ENCODE data around the gene TBCA. TPM values are rescaled to one million over a fixed set of nuclear protein-coding genes. Genes with fewer than 3 reads are reported as not detected.

TBCA gene
- total and polyA plus RNA-seq, 2 donors (not counting 3 experiments of a cell fraction or from before 2014, with no cell fraction given): 48.2 to 206 TPM

GRCh38 chr5:77693913-77694312 lies 82.2 kb downstream of the TBCA start:
- BruUV-seq (replicated peaks): no TSS peak
- Histone ChIP-seq H3K27ac (ENCODE audit: insufficient read depth, low read depth, low read length) (no peak overlapping the region), H2AFZ (ENCODE audit: low read depth, low read length) (no peak overlapping the region), H3K4me1 (ENCODE audit: control insufficient read depth, extremely low read depth, insufficient read depth, low read length) (no peaks in the 10 kb centered on the region), H3K4me3 (replicated peaks in 1 of 3; ENCODE audit: insufficient read depth in 1 of 3, low read depth in 1 of 3, low read length in 3 of 3) (no peak overlapping the region), H3K27me3 (ENCODE audit: control insufficient read depth in 2 of 2, insufficient read depth in 2 of 2, low read length in 2 of 2) (no peaks in the 10 kb centered on the region), H3K4me2 (ENCODE audit: insufficient read depth, low read length) (no peak overlapping the region), H3K9me1 (replicated peaks; ENCODE audit: control insufficient read depth, extremely low read depth, insufficient read depth, low read length) (no peaks in the 10 kb centered on the region), H3K36me3 (ENCODE audit: control insufficient read depth in 2 of 2, extremely low read depth in 1 of 2, insufficient read depth in 2 of 2, low read length in 2 of 2) (peaks cover 0 to 2% of the 10 kb centered on the region in 2 experiments), H3K79me2 (ENCODE audit: control insufficient read depth, insufficient read depth, low read length) (peaks cover 24% of the 10 kb centered on the region), H3K9ac (replicated peaks; ENCODE audit: extremely low read depth, insufficient read depth, low read length) (no peak overlapping the region), H3K9me3 (replicated peaks; ENCODE audit: control insufficient read depth, insufficient read depth, low read length) (no peaks in the 10 kb centered on the region), H4K20me1 (replicated peaks; ENCODE audit: control insufficient read depth, extremely low read depth, insufficient read depth, low read length) (peaks cover 2% of the 10 kb centered on the region)
- no peak for FAIRE-seq
- no peak for DNase-seq (ENCODE audit: low read depth, low spot score)
- ChIA-PET CTCF (interaction anchor here (2.1 kb wide), 1 partner anchor 10 kb away, joined by 5 read pairs; no protein-coding TSS in a partner anchor), POLR2A (no interaction called here)
- no peak for TF ChIP-seq POLR2AphosphoS5 (IDR thresholded peaks at IDR 0.05; ENCODE audit: insufficient read depth, low read depth, low read length)
- TF ChIP-seq FOS (IDR thresholded peaks at IDR 0.05; ENCODE audit: borderline replicate concordance, insufficient read depth, low read length): no peak
- dilution Hi-C loops (cut with MboI; ENCODE audit: extremely low pct_ligation_motif_present, low sequenced_read_pairs) (no loop called here), intact Hi-C loops (cut with micrococcal nuclease) (no loop called here)

- no peaks in the 10 kb centered on the region for H3K4me1 ChIP-seq (ENCODE audit: control insufficient read depth, extremely low read depth, insufficient read depth, low read length)
These were observed 92.9 kb downstream of the TBCA start for GRCh38 chr5:77683171-77683732.

More at GRCh38 chr5:77683171-77683732, 92.9 kb downstream of the TBCA start:
- no peaks in the 10 kb centered on the region for H4K20me1 ChIP-seq (replicated peaks; ENCODE audit: control insufficient read depth, extremely low read depth, insufficient read depth, low read length)
- H3K36me3 ChIP-seq (ENCODE audit: control insufficient read depth in 2 of 2, extremely low read depth in 1 of 2, insufficient read depth in 2 of 2, low read length in 2 of 2): no peaks in the 10 kb centered on the region
- H3K4me3 ChIP-seq (replicated peaks in 1 of 3; ENCODE audit: insufficient read depth in 1 of 3, low read depth in 1 of 3, low read length in 3 of 3): no peak overlapping the region
- dilution Hi-C loops (cut with MboI; ENCODE audit: extremely low pct_ligation_motif_present, low sequenced_read_pairs): no loop called here
- intact Hi-C loops (cut with micrococcal nuclease): no loop called here
- no peaks in the 10 kb centered on the region for H3K9me3 ChIP-seq (replicated peaks; ENCODE audit: control insufficient read depth, insufficient read depth, low read length)
- ChIA-PET POLR2A (no interaction called here), CTCF (interaction anchor here (0.7 kb wide), 1 partner anchor 10 kb away, joined by 3 read pairs; no protein-coding TSS in a partner anchor)
- no peak for FAIRE-seq
- DNase-seq (ENCODE audit: low read depth, low spot score): no peak
- no peak overlapping the region for H3K4me2 ChIP-seq (ENCODE audit: insufficient read depth, low read length)
- no peaks in the 10 kb centered on the region for H3K79me2 ChIP-seq (ENCODE audit: control insufficient read depth, insufficient read depth, low read length)
- no peaks in the 10 kb centered on the region for H3K27me3 ChIP-seq (ENCODE audit: control insufficient read depth in 2 of 2, insufficient read depth in 2 of 2, low read length in 2 of 2)
- H3K27ac ChIP-seq (ENCODE audit: insufficient read depth, low read depth, low read length): no peak overlapping the region
- TF ChIP-seq JUN (IDR thresholded peaks at IDR 0.05; ENCODE audit: borderline replicate concordance, insufficient read depth, insufficient read length, low read depth) (no peak), FOS (IDR thresholded peaks at IDR 0.05; ENCODE audit: borderline replicate concordance, insufficient read depth, low read length) (no peak), GATA2 (IDR thresholded peaks at IDR 0.05; ENCODE audit: insufficient read depth, insufficient read length, low read depth, low read length) (no peak), EZH2 (IDR thresholded peaks at IDR 0.05; ENCODE audit: borderline replicate concordance, low read depth, low read length, severe bottlenecking) (no peak), POLR2AphosphoS5 (IDR thresholded peaks at IDR 0.05; ENCODE audit: insufficient read depth, low read depth, low read length) (no peak), MYC (IDR thresholded peaks at IDR 0.05; ENCODE audit: low read depth, low read length) (no peak), MAX (IDR thresholded peaks at IDR 0.05; ENCODE audit: insufficient read depth, insufficient read length) (no peak), POLR2A (IDR thresholded peaks at IDR 0.05; ENCODE audit: low read depth, low read length) (no peak)
- H3K9ac ChIP-seq (replicated peaks; ENCODE audit: extremely low read depth, insufficient read depth, low read length): no peak overlapping the region
- H3K9me1 ChIP-seq (replicated peaks; ENCODE audit: control insufficient read depth, extremely low read depth, insufficient read depth, low read length): no peaks in the 10 kb centered on the region
- no TSS peak for BruUV-seq (replicated peaks)
- no peak overlapping the region for H2AFZ ChIP-seq (ENCODE audit: low read depth, low read length)

Data from endothelial cell of umbilical vein (primary cell).